A549 (cell line): Measurements from ENCODE around the gene NLN.

Experiments used
- CBX8 ChIP-seq: fragments of 200-600 bp; sonication (generic); IDR thresholded peaks from 2 replicates; pipeline ENCODE4 v1.6.1; 2016
- EP300 ChIP-seq, 2 experiments: fragments of >200 bp; sonication (Bioruptor Twin); formaldehyde crosslinking; IDR thresholded peaks; 2 replicates in 1 of 2; 3 replicates in 1 of 2; pipeline ENCODE4 v1.6.1; 2016 to 2017
- KDM5A ChIP-seq: fragments of 200-600 bp; sonication (generic); IDR thresholded peaks from 2 replicates; pipeline ENCODE4 v1.6.1; 2016; ENCODE audit warnings: antibody characterized with exemption, mild to moderate bottlenecking
- PHF8 ChIP-seq: fragments of 200-600 bp; sonication (generic); IDR thresholded peaks from 2 replicates; pipeline ENCODE4 v1.6.1; 2016; ENCODE audit warnings: low read depth, mild to moderate bottlenecking, antibody characterized with exemption, moderate library complexity, borderline replicate concordance
- POLR2A ChIP-seq: IDR thresholded peaks from 2 replicates; pipeline ENCODE4 v1.6.1; 2012; ENCODE audit warnings: mild to moderate bottlenecking, low read length
- SMC3 ChIP-seq: fragments of >200 bp; sonication (Bioruptor Twin); formaldehyde crosslinking; IDR thresholded peaks from 3 replicates; pipeline ENCODE4 v1.6.1; 2018; ENCODE audit warnings: inconsistent platforms
- TF ChIP-seq, protein P1 (sequence below): fragments of >200 bp; sonication (Bioruptor Twin); formaldehyde crosslinking; IDR thresholded peaks from 3 replicates; pipeline ENCODE4 v1.5.1; 2016

DNA sequence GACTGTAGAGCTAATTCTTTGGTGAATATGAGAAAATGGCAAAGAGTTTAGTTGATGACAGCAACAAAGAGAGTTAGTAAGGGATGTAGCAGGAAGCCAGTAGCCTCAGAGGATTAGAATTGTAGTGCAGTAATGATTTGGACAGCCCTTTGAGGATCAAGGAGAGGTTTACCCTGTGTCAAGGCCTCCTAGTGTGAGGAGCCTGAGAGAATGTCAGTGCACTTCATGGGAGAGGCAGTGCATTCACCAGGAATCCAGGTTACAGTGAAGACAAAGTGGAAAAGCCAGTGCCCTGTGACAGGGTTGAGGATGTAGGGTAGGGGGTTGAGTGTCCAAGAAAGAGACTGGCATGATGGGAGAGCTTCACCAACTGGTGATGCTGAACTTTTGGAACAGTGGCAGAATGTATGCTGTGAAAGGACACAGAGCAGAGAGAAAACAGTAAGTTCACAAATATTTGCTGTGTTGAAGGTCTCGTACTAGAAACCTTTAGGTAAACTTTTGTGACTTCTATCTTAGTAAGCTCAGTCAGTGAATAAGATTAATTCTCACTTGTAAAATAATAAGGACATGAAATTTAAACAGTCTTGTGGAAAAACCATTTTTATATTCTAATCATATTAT lies 27.3 kb downstream of the NLN start:
- TF ChIP-seq, protein P1, sequence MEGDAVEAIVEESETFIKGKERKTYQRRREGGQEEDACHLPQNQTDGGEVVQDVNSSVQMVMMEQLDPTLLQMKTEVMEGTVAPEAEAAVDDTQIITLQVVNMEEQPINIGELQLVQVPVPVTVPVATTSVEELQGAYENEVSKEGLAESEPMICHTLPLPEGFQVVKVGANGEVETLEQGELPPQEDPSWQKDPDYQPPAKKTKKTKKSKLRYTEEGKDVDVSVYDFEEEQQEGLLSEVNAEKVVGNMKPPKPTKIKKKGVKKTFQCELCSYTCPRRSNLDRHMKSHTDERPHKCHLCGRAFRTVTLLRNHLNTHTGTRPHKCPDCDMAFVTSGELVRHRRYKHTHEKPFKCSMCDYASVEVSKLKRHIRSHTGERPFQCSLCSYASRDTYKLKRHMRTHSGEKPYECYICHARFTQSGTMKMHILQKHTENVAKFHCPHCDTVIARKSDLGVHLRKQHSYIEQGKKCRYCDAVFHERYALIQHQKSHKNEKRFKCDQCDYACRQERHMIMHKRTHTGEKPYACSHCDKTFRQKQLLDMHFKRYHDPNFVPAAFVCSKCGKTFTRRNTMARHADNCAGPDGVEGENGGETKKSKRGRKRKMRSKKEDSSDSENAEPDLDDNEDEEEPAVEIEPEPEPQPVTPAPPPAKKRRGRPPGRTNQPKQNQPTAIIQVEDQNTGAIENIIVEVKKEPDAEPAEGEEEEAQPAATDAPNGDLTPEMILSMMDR: no peak
- no peak for TF ChIP-seq SMC3
- TF ChIP-seq EP300 (IDR thresholded peaks at IDR 0.05): no peak
- TF ChIP-seq PHF8: no peak
- no peak for TF ChIP-seq POLR2A
- no peak for TF ChIP-seq CBX8
- no peak for TF ChIP-seq KDM5A
